IPS-15b (cell line): ENCODE measurements around the gene PARVB.

ENCODE experiments used
- H3K27me3 ChIP-seq: one replicate; pipeline ENCODE4 v1.6.1; 2013; ENCODE audit warnings: low read length; ENCODE audit not compliant: control insufficient read depth, insufficient read depth
- H3K36me3 ChIP-seq: one replicate; pipeline ENCODE4 v1.6.1; 2013; ENCODE audit warnings: low read length; ENCODE audit not compliant: control insufficient read depth, insufficient read depth
- H3K4me1 ChIP-seq: one replicate; pipeline ENCODE4 v1.6.1; 2013; ENCODE audit warnings: mild to moderate bottlenecking, low read length; ENCODE audit not compliant: control insufficient read depth, insufficient read depth
- H3K4me3 ChIP-seq: one replicate; pipeline ENCODE4 v1.5.1; 2013; ENCODE audit warnings: low read depth, low read length
- H3K9ac ChIP-seq: one replicate; pipeline ENCODE4 v1.6.1; 2013; ENCODE audit warnings: low read depth, mild to moderate bottlenecking, low read length
- H3K9me3 ChIP-seq: one replicate; pipeline ENCODE4 v1.6.1; 2013; ENCODE audit warnings: mild to moderate bottlenecking, low read length; ENCODE audit not compliant: control insufficient read depth, insufficient read depth

PARVB gene

GRCh38 chr22:44126807-44127206 is 102.7 kb downstream of the PARVB start:
- Histone ChIP-seq H3K4me1 (no peaks in the 10 kb centered on the region), H3K9me3 (no peaks in the 10 kb centered on the region), H3K9ac (no peak overlapping the region), H3K27me3 (no peaks in the 10 kb centered on the region), H3K36me3 (peaks cover 3% of the 10 kb centered on the region), H3K4me3 (no peak overlapping the region)

- peaks cover 1% of the 10 kb centered on the region for H3K4me1 ChIP-seq
- H3K4me3 ChIP-seq = no peak overlapping the region
- no peaks in the 10 kb centered on the region for H3K27me3 ChIP-seq
- H3K36me3 ChIP-seq = peaks cover 3% of the 10 kb centered on the region
- no peak overlapping the region for H3K9ac ChIP-seq
- no peaks in the 10 kb centered on the region for H3K9me3 ChIP-seq
These were observed 103.3 kb downstream of the PARVB start for GRCh38 chr22:44127356-44127755.

GRCh38 chr22:44128958-44129618 is 105.0 kb downstream of the PARVB start:
- Histone ChIP-seq H3K4me3 (no peak overlapping the region), H3K9ac (no peak overlapping the region), H3K9me3 (no peaks in the 10 kb centered on the region), H3K27me3 (no peaks in the 10 kb centered on the region), H3K36me3 (peaks cover 3% of the 10 kb centered on the region), H3K4me1 (peaks cover 5% of the 10 kb centered on the region)

- Histone ChIP-seq H3K4me3 (no peak overlapping the region), H3K36me3 (peaks cover 3% of the 10 kb centered on the region), H3K4me1 (peaks cover 5% of the 10 kb centered on the region), H3K27me3 (no peaks in the 10 kb centered on the region), H3K9me3 (no peaks in the 10 kb centered on the region), H3K9ac (no peak overlapping the region)
These were observed 105.5 kb downstream of the PARVB start for GRCh38 chr22:44129619-44129976.

GRCh38 chr22:44130076-44130711 is 106.1 kb downstream of the PARVB start:
- H3K4me3 ChIP-seq = no peak overlapping the region
- H3K9ac ChIP-seq = no peak overlapping the region
- H3K36me3 ChIP-seq = peaks cover 3% of the 10 kb centered on the region
- H3K27me3 ChIP-seq = no peaks in the 10 kb centered on the region
- H3K4me1 ChIP-seq = peaks cover 5% of the 10 kb centered on the region
- H3K9me3 ChIP-seq = no peaks in the 10 kb centered on the region

- H3K36me3 ChIP-seq = peaks cover 3% of the 10 kb centered on the region
- no peaks in the 10 kb centered on the region for H3K27me3 ChIP-seq
- H3K4me3 ChIP-seq = no peak overlapping the region
- H3K9me3 ChIP-seq = no peaks in the 10 kb centered on the region
- H3K4me1 ChIP-seq = peaks cover 5% of the 10 kb centered on the region
- H3K9ac ChIP-seq = no peak overlapping the region
These were observed 107.3 kb downstream of the PARVB start for GRCh38 chr22:44131412-44131811.

- Histone ChIP-seq H3K4me1 (peaks cover 5% of the 10 kb centered on the region), H3K9me3 (peaks cover 3% of the 10 kb centered on the region), H3K36me3 (peaks cover 6% of the 10 kb centered on the region), H3K27me3 (no peaks in the 10 kb centered on the region), H3K4me3 (no peak overlapping the region), H3K9ac (no peak overlapping the region)
These were observed 108.0 kb downstream of the PARVB start for GRCh38 chr22:44131989-44132685.

- Histone ChIP-seq H3K27me3 (no peaks in the 10 kb centered on the region), H3K36me3 (peaks cover 8% of the 10 kb centered on the region), H3K9me3 (peaks cover 6% of the 10 kb centered on the region), H3K4me1 (peaks cover 5% of the 10 kb centered on the region), H3K9ac (no peak overlapping the region), H3K4me3 (no peak overlapping the region)
These were observed 108.6 kb downstream of the PARVB start for GRCh38 chr22:44132724-44133123.

GRCh38 chr22:44133161-44133560 is 109.1 kb downstream of the PARVB start:
- H3K4me1 ChIP-seq = peaks cover 5% of the 10 kb centered on the region
- H3K9ac ChIP-seq = no peak overlapping the region
- H3K36me3 ChIP-seq = peaks cover 8% of the 10 kb centered on the region
- H3K4me3 ChIP-seq = no peak overlapping the region
- peaks cover 6% of the 10 kb centered on the region for H3K9me3 ChIP-seq
- H3K27me3 ChIP-seq = no peaks in the 10 kb centered on the region

GRCh38 chr22:44133901-44134571 is 109.9 kb downstream of the PARVB start:
- Histone ChIP-seq H3K9ac (no peak overlapping the region), H3K4me3 (no peak overlapping the region), H3K9me3 (peaks cover 6% of the 10 kb centered on the region), H3K27me3 (no peaks in the 10 kb centered on the region), H3K4me1 (peaks cover 5% of the 10 kb centered on the region), H3K36me3 (peaks cover 8% of the 10 kb centered on the region)

- no peaks in the 10 kb centered on the region for H3K27me3 ChIP-seq
These were observed 112.0 kb downstream of the PARVB start for GRCh38 chr22:44136112-44136511.

More at GRCh38 chr22:44136112-44136511, 112.0 kb downstream of the PARVB start:
- peaks cover 6% of the 10 kb centered on the region for H3K9me3 ChIP-seq
- peaks cover 5% of the 10 kb centered on the region for H3K4me1 ChIP-seq
- no peak overlapping the region for H3K9ac ChIP-seq
- H3K4me3 ChIP-seq = no peak overlapping the region
- peaks cover 8% of the 10 kb centered on the region for H3K36me3 ChIP-seq
